Neuronal stem cell (in vitro differentiated cells): ENCODE measurements around the gene CWC27.
A peak's percentile ranks its signal among the peaks of the same experiment; 100 is the strongest.

Experiments
- DNase-seq: peaks from one replicate; pipeline ENCODE4 v3.0.0-alpha.2; 2013; ENCODE audit warnings: low spot score
- H2AFZ ChIP-seq: one replicate; pipeline ENCODE4 v1.6.1; 2013; ENCODE audit warnings: mild to moderate bottlenecking, low read length, inconsistent platforms
- H2AK5ac ChIP-seq: 2 replicates; pipeline ENCODE4 v1.6.1; 2013; ENCODE audit warnings: low read depth, mild to moderate bottlenecking, inconsistent platforms, low read length, moderate library complexity, mixed read lengths
- H2BK120ac ChIP-seq: 2 replicates; pipeline ENCODE4 v1.6.1; 2013; ENCODE audit warnings: low read depth, mild to moderate bottlenecking, inconsistent platforms, low read length, moderate library complexity, mixed read lengths
- H2BK12ac ChIP-seq: one replicate; pipeline ENCODE4 v1.6.1; 2013; ENCODE audit warnings: low read length, inconsistent platforms
- H2BK15ac ChIP-seq: 2 replicates; pipeline ENCODE4 v1.6.1; 2013; ENCODE audit warnings: mild to moderate bottlenecking, low read length, inconsistent platforms, mixed read lengths
- H2BK5ac ChIP-seq: one replicate; pipeline ENCODE4 v1.6.1; 2013; ENCODE audit warnings: inconsistent platforms, mild to moderate bottlenecking, low read length, moderate library complexity
- H3K14ac ChIP-seq: one replicate; pipeline ENCODE4 v1.6.1; 2013; ENCODE audit warnings: low read length, inconsistent platforms
- H3K18ac ChIP-seq: 2 replicates; pipeline ENCODE4 v1.6.1; 2013; ENCODE audit warnings: low read length, inconsistent platforms
- H3K23ac ChIP-seq: 2 replicates; pipeline ENCODE4 v1.6.1; 2013; ENCODE audit warnings: low read depth, mild to moderate bottlenecking, mixed read lengths, low read length, inconsistent platforms; ENCODE audit not compliant: poor library complexity
- H3K27ac ChIP-seq: replicated peaks from 3 replicates; pipeline ENCODE4 v1.5.1; 2013; ENCODE audit warnings: low read length, inconsistent platforms
- H3K27me3 ChIP-seq, 3 experiments: 2 replicates each; pipeline ENCODE4 v1.6.1; 2013; ENCODE audit warnings: low read length in 3 of 3, mild to moderate bottlenecking in 2 of 3, inconsistent platforms in 1 of 3, low read depth in 1 of 3, mixed read lengths in 1 of 3, moderate library complexity in 1 of 3; ENCODE audit not compliant: control insufficient read depth in 3 of 3, insufficient read depth in 3 of 3
- H3K36me3 ChIP-seq, 2 donors: replicated peaks in 1 of 2; 2 replicates each; pipeline ENCODE4 v1.6.1; 2013; ENCODE audit warnings: low read length in 2 of 2; ENCODE audit not compliant: control insufficient read depth in 2 of 2, insufficient read depth in 2 of 2
- H3K4ac ChIP-seq: 2 replicates; pipeline ENCODE4 v1.6.1; 2013; ENCODE audit warnings: inconsistent platforms, mild to moderate bottlenecking, low read length, moderate library complexity
- H3K4me1 ChIP-seq, 2 donors: 1 replicate in 1 of 2; 2 replicates in 1 of 2; pipeline ENCODE4 v1.6.1; 2013; ENCODE audit warnings: low read length in 2 of 2, low read depth in 1 of 2; ENCODE audit not compliant: control insufficient read depth in 2 of 2, insufficient read depth in 1 of 2
- H3K4me2 ChIP-seq: one replicate; pipeline ENCODE4 v1.6.1; 2013; ENCODE audit warnings: mild to moderate bottlenecking, low read length, inconsistent platforms; ENCODE audit not compliant: insufficient read depth, poor library complexity, severe bottlenecking
- H3K4me3 ChIP-seq, 2 donors: 2 replicates each; pipeline ENCODE4 v1.5.1; 2013; ENCODE audit warnings: low read length in 2 of 2, mild to moderate bottlenecking in 2 of 2, inconsistent platforms in 1 of 2, moderate library complexity in 1 of 2
- H3K79me1 ChIP-seq: one replicate; pipeline ENCODE4 v1.6.1; 2013; ENCODE audit warnings: low read depth, mild to moderate bottlenecking, inconsistent platforms, low read length, moderate library complexity
- H3K9ac ChIP-seq: one replicate; pipeline ENCODE4 v1.6.1; 2013; ENCODE audit warnings: mild to moderate bottlenecking, low read depth, low read length, inconsistent platforms; ENCODE audit not compliant: poor library complexity
- H3K9me3 ChIP-seq, 2 donors: replicated peaks in 1 of 2; 2 replicates each; pipeline versions ENCODE3 to v1.6.1; 2013; ENCODE audit warnings: low read length in 2 of 2, mild to moderate bottlenecking in 2 of 2, inconsistent platforms in 1 of 2, low read depth in 1 of 2, mixed read lengths in 1 of 2, moderate library complexity in 1 of 2; ENCODE audit not compliant: control insufficient read depth in 2 of 2, insufficient read depth in 1 of 2
- H4K8ac ChIP-seq: one replicate; pipeline ENCODE4 v1.6.1; 2013; ENCODE audit warnings: low read depth, mild to moderate bottlenecking, inconsistent platforms, low read length, moderate library complexity
- H4K91ac ChIP-seq: one replicate; pipeline ENCODE4 v1.6.1; 2013; ENCODE audit warnings: low read length, low read depth, mild to moderate bottlenecking, inconsistent platforms; ENCODE audit not compliant: poor library complexity
- WGBS, 2 donors: extraction: QIAGEN DNeasy Blood & Tissue Kit; methylation state at CpG; one replicate each; pipeline ENCODE4 v1.1.7; 2013; ENCODE audit warnings: missing lambda C conversion rate in 2 of 2, mixed read lengths in 1 of 2; ENCODE audit not compliant: insufficient read length in 2 of 2, insufficient replicate concordance in 1 of 2; ENCODE audit errors: extremely low coverage in 2 of 2; 5-methylcytosine and 5-hydroxymethylcytosine counted together

CWC27 gene

DNA sequence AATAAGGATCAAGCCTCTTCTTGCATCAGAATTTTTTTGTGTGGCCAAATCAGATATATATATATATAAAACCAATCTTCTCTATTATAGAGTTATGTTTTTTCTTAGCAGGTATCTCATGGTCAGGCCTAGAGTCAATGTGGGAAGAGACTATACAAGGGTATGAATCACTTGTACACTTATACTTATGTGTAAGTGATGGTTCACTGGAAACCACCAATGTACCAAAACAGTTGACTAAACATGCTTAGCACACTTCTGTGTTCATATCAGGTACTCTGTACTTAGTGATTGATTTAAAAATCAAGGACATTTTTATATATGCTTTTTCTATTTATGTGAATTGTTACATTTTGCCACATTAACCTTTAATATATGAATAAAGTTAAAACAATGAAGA lies 92.6 kb downstream of the CWC27 start:
- Histone ChIP-seq H2BK5ac (no peak overlapping the region), H4K91ac (no peak overlapping the region), H3K36me3 (no peaks in the 10 kb centered on the region), H3K9me3 (no peaks in the 10 kb centered on the region), H3K9ac (no peak overlapping the region), H3K4me1 (no peaks in the 10 kb centered on the region), H3K79me1 (no peaks in the 10 kb centered on the region), H3K4me3 (no peak overlapping the region), H2BK12ac (no peak overlapping the region), H3K14ac (no peak overlapping the region), H2AFZ (no peak overlapping the region), H3K27me3 (no peaks in the 10 kb centered on the region), H3K4me2 (no peak overlapping the region), H3K18ac (no peak overlapping the region), H3K23ac (no peak overlapping the region), H2AK5ac (no peak overlapping the region), H2BK15ac (no peak overlapping the region), H2BK120ac (no peak overlapping the region), H3K27ac (no peak overlapping the region), H3K4ac (no peak overlapping the region), H4K8ac (no peak overlapping the region)
- no peak for DNase-seq

DNA sequence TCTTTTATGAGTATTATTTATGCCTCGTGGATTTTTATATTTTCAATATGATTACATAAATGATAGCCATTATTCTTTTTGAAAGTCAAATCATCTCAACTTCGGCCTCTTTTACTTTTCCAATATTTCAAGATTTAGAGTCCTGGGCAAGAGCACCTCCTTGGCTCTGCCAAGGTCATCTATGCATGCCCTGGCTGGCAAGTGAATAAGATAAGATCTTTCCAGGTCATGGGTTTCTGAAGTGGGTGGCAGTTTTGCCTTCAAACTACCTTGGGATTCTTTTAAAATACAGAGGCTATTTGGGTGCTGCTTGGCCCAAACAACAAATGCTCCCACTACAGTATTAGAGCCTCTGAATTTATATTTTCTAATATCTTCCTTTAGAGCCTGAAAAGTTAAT lies 95.4 kb downstream of the CWC27 start:
- H3K9me3 ChIP-seq = no peaks in the 10 kb centered on the region
- H4K91ac ChIP-seq = no peak overlapping the region
- H3K27ac ChIP-seq = no peak overlapping the region
- no peak overlapping the region for H3K23ac ChIP-seq
- no peak overlapping the region for H3K4ac ChIP-seq
- DNase-seq = no peak
- H3K4me2 ChIP-seq = no peak overlapping the region
- no peak overlapping the region for H2AFZ ChIP-seq
- H3K18ac ChIP-seq = no peak overlapping the region
- no peak overlapping the region for H4K8ac ChIP-seq
- no peaks in the 10 kb centered on the region for H3K36me3 ChIP-seq
- WGBS, 2 donors = no CpG with 5 or more reads among the region's 2 CpGs
- H2BK15ac ChIP-seq = no peak overlapping the region
- no peak overlapping the region for H3K9ac ChIP-seq
- H2BK5ac ChIP-seq = no peak overlapping the region
- no peak overlapping the region for H3K14ac ChIP-seq
- no peak overlapping the region for H2BK120ac ChIP-seq
- H3K4me1 ChIP-seq = peaks cover 5% of the 10 kb centered on the region in 2 donors
- H3K27me3 ChIP-seq = no peaks in the 10 kb centered on the region
- no peak overlapping the region for H3K4me3 ChIP-seq
- H3K79me1 ChIP-seq = no peaks in the 10 kb centered on the region
- H2BK12ac ChIP-seq = no peak overlapping the region
- no peak overlapping the region for H2AK5ac ChIP-seq

DNA sequence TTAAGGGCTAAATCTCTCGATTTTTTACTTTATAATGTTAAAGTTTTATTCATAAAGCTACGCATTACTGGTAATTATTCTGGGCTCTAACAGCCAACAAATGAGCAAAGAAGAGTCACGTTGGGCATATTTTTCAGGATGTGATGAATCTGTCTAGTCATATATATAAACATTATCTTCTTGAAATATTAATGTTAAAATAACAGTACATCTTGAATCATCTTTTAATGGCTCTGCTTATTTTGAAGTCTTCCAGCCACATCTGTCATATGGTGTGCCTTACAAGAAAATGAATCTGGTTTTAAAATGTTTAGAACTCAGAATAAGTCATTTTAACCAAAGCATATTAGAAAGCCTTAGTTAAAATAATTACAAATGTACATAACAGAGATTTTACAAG lies 96.9 kb downstream of the CWC27 start:
- Histone ChIP-seq H3K9ac (no peak overlapping the region), H3K36me3 (no peaks in the 10 kb centered on the region), H3K14ac (no peak overlapping the region), H4K8ac (no peak overlapping the region), H3K4me3 (no peak overlapping the region), H3K79me1 (no peaks in the 10 kb centered on the region), H4K91ac (no peak overlapping the region), H3K27me3 (no peaks in the 10 kb centered on the region), H2BK15ac (no peak overlapping the region), H3K4me2 (no peak overlapping the region), H2BK5ac (no peak overlapping the region), H3K23ac (no peak overlapping the region), H3K4ac (no peak overlapping the region), H3K9me3 (no peaks in the 10 kb centered on the region), H3K27ac (no peak overlapping the region), H2AFZ (no peak overlapping the region), H2AK5ac (no peak overlapping the region), H2BK120ac (no peak overlapping the region), H2BK12ac (no peak overlapping the region), H3K4me1 (peaks cover 7 to 12% of the 10 kb centered on the region in 2 donors), H3K18ac (no peak overlapping the region)
- WGBS, 2 donors = no CpG with 5 or more reads among the region's 3 CpGs
- DNase-seq = no peak

- peak overlapping the region; percentile 60 for H3K27ac ChIP-seq
- H2BK12ac ChIP-seq = no peak overlapping the region
- H3K4me2 ChIP-seq = no peak overlapping the region
- WGBS, 2 donors = no CpG with 5 or more reads among the region's 1 CpG
- no peaks in the 10 kb centered on the region for H3K27me3 ChIP-seq
- no peak overlapping the region for H2BK120ac ChIP-seq
- no peak overlapping the region for H2AFZ ChIP-seq
- H3K4me3 ChIP-seq = no peak overlapping the region
- no peak overlapping the region for H2BK5ac ChIP-seq
- peaks cover 7 to 12% of the 10 kb centered on the region in 2 donors for H3K4me1 ChIP-seq
- H3K18ac ChIP-seq = no peak overlapping the region
- H3K14ac ChIP-seq = no peak overlapping the region
- H3K79me1 ChIP-seq = no peaks in the 10 kb centered on the region
- no peaks in the 10 kb centered on the region for H3K36me3 ChIP-seq
- peak; percentile 82 for DNase-seq
- no peak overlapping the region for H3K23ac ChIP-seq
- H4K91ac ChIP-seq = no peak overlapping the region
- no peak overlapping the region for H2AK5ac ChIP-seq
- no peak overlapping the region for H3K4ac ChIP-seq
- no peaks in the 10 kb centered on the region for H3K9me3 ChIP-seq
- H3K9ac ChIP-seq = no peak overlapping the region
- H4K8ac ChIP-seq = no peak overlapping the region
- H2BK15ac ChIP-seq = no peak overlapping the region
Measured at GRCh38 chr5:64869419-64869818, 100.7 kb downstream of the CWC27 start.
